Activated CD4-positive, CD25-positive, alpha-beta regulatory T cell treated with anti-CD3 and anti-CD28 coated beads, Interleukin-2, amount 50 U/mL, for 24 hours (primary cell): ENCODE data around the gene CHRNG.

Source experiments
- ATAC-seq, 2 donors: fragments of 150-1000 bp; cut with Tn5 transposase; one replicate each; pipeline ENCODE4 v1.10.0; 2021; ENCODE audit warnings: mild to moderate bottlenecking in 1 of 2, moderate library complexity in 1 of 2

The CHRNG gene

DNA sequence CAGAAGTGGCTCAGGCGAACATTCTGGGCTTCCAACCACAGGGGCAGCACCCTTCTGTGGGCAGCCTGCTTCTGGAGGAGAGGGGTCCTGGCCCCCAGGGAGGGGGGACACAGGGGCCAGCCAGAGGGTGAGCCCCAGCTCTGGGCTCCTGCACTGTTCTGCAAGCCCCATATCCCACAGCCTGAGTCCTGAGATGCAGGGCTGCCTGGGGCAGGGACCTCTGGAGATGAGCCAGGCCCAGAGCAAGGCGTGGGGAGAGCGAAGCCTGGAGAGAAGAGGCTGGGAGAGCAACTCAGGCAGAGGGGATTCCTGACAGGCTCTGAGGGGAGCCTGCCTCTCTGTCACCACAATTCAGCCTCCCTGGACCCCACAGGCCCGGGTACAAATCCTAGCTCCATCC, 32.8 kb upstream of the CHRNG start:
- no peak for ATAC-seq

DNA sequence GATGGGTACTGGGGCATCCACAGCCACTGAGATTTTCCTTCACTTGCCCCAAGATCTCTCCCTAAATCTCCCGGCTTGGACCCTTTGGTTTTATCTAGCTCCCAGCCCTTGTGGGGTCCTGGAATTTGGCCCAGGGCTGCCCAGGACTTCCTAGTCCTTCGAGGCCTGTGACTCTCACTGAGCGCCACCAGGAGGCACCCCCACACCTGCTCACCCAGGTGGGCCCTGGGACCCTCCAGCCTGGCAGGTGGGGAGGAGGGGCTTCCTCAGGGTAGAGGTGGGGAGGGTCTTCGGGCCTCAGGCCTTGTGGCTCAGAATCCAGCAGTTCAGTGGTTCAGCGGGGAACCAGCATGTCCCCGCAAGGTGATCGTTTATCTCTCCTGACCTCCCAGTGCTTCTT, 31.2 kb upstream of the CHRNG start:
- ATAC-seq, result no peak

DNA sequence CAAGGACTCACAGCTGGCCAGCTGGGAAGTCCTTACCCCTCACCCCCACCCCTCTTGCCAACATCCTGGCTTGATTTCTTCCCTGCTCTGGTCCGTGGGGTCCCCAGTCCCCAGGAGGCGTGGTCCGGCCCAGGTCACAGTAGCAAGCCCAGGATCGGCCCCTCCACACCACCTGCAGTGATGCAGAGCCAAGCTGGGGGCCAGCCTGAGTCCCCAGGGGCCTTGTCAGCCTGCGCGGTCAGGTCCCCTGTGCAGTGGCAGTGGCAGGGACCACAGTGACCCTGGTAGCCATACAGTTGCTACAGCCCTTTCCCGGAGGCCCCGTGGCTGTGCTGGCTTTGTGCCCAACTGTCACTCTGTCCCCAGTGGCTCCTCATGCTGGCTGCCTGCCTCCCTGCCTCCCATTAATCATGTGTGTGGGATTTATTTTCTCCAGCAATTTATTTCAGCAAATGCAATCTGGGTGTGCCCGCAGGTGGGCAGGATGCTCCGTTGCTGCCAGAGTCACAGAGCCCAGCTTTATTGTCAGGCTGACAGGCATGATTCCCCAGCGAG, 28.1 kb upstream of the CHRNG start:
- no peak for ATAC-seq

DNA sequence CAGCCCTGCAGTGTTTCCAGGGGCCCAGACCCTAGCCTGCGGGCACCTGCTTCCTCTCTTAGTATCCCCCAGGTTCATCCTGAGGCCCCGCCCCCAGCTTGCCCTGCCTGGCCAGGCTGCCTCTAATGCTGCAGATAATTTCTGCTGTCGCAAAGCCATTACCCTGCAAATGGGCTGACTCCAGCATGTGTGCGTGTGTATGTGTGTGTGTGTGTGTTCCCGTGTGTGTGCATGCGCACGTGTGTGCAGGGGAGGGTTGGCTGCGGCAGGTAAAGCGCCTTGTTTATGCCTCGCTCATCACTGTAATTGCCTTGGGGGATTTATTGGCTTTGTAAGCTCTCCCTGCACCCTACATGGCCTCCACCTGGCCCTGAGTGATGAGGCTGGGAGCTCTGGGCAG, 26.9 kb upstream of the CHRNG start:
- ATAC-seq, result no peak

DNA sequence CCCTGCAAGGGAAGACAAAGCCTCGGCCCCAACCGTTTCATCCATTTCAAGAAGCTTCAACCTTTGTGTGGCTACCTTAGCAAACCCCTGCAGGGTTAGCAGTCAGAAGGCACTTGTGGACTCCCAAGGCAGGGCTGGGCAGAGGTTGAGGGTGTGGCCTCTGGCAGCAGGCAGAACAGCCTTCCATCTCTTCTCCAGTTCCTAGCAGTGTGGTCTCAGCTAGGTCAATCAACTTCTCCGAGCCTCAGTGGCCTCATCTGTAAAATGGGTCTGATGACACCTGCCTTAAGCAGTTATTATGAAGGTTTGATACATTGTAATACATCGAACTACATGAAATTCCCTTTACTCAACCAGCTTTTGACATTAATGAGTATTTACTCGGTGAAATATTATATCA, 26.1 kb upstream of the CHRNG start:
- ATAC-seq, result no peak

DNA sequence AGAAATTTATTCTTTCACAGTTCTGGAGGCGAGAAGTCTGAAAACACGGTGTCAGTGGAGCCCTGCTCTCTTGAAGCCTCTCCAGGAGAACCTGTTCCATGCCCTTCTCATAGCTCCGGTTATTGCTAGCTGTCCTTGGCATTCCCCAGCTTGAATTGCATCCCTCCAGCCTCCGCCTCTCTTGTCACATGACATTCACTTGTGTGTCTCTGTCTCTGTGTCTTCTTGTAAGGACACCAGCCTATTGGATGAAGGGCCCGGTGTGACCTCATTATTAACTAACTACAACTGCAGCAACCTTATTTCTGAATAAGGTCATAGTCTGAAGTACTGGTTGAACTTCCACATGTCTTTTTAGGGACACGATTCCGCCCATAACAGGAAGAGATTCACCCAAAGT, 23.9 kb upstream of the CHRNG start:
- ATAC-seq, result no peak

DNA sequence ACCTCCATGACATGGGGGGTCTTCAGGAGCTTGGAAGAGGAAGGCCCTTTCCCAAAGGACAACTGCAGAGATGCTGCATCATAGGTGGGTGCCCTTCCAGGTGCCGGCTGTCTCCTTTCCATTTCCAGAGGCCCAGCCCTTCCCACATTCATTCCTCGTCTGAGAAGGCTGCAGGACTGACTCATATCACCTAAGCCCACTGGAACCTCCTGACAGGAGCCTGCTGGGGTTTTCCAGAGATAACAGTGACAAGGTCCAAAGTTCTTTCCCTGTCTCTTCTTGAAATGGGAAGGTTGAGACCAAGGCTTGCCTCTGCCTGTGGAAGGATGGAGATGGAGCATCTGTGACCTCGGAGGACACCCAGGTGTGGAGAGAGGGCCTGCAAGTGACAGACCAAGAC, 22.9 kb upstream of the CHRNG start:
- no peak for ATAC-seq

DNA sequence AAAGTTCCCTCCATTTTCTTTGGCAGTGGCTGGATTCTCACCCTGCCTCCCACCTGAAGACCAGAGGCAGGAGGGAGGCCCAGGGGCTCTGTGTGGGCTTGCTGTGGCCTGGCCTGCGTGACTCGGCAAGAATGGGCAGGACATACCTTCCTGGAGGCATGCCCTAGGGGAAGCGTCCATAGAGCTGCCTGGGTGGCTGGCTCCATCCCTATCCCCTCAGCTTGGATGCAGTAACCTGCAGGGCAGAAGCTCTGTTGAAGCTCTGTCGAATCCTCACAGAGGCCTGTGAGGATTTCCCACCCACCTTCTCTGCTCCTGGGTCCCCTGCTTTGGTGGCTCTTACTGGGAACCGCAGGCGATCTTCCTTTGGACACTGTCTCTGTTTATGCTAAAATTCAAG, 20.6 kb upstream of the CHRNG start:
- no peak for ATAC-seq

DNA sequence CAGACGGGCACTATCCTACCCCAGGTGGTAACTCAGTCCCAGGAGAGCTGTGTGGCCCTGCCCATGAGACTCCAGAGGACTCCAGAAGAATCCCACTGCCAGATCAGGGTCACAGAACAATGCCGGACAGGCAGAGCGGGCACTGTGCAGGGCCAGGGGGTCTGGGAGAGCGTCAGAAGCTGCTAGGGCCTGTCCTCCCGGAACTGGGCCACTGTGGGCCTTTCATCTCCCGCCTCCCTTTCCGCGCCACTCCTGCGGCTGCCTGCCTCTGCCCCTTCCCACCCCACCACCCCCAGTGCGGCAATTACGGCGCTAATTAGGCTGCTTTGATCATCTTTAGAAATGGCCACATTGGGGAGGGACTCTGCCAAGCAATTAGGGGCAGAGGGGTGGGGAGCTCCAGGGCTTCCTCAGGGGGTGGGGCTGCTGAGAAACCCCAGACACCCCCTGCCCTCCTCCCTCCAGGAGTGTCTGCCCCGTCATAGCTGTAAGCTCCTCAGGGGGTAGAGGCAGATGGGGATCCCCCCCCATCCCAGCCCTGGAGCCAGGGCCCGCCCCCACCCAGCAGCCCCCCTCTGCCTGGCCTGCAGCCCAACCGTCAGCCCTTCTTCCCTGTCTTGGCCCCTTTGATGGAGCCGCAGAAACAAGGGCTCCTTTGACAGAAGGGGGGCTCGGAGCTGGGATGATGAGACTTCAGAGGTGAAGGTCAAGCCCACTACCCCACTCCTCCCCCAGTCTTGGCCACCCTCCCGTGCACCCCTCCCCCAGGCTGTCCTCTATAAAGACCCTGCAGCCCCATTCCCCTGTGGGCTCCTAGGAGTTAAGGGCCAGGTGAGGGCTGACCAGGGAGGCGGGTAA, 19.7 kb upstream of the CHRNG start, which contains the start of gene PRSS56:
Gene PRSS56, plus strand, starts transcription at position 808 of the 858 bp plus-strand sequence. CDS start 211 bp downstream, outside the sequence.
- no peak for ATAC-seq

DNA sequence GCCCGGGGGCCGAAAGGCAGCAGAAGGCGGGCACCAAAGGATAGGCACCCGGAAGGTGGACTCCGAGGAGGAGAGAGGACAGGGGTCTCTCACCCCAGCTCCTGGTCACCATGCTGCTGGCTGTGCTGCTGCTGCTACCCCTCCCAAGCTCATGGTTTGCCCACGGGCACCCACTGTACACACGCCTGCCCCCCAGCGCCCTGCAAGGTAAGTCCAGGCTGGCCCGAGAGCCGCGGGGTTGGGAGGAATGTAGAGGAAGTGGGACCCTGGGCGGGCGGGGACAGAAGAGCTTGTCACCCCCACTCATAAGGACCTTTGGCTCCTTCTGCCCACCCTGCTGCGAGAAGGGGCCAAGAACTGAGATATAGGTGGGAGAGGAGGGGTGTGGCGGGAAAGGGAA, 19.0 kb upstream of the CHRNG start:
- no peak for ATAC-seq

DNA sequence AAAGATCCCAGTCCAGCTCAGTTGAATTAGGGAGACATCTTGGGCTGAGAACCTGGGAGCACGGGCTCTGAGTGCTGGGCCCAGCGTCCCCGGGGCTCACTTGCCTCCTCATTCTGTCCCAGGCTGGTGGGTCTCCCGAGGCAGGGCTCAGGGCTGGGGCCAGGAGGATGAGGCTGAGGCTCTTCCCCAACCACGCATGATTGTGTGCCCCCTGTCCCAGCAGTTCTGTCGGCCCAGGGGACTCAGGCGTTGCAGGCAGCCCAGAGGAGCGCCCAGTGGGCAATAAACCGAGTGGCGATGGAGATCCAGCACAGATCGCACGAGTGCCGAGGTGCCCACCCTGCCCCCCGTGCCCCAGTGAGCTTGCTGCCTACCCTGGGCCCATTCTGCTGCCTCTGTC, 18.4 kb upstream of the CHRNG start:
- ATAC-seq, result no peak

DNA sequence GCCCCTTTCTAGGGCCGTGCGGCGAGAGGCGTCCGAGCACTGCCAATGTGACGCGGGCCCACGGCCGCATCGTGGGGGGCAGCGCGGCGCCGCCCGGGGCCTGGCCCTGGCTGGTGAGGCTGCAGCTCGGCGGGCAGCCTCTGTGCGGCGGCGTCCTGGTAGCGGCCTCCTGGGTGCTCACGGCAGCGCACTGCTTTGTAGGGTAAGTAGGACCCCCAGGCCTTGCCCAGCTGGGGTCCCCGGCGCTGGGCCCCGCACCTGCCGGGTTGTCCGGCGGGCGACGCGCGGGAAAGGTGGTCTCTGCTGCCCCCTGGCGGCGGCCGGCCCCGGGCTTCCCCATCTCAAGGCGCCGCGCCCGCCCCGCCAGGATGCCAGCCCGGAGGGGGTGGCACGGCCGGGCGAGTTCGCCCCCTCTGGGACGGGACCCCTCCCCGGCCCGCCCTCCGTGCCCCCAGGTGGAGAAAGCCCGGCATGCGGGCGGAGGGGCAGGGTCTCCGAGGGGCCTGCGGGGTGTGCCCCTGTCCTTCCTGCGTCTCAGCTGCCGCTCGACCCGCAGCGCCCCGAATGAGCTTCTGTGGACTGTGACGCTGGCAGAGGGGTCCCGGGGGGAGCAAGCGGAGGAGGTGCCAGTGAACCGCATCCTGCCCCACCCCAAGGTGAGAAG, 17.4 kb upstream of the CHRNG start:
- ATAC-seq, result peak; percentile 66 to 71

DNA sequence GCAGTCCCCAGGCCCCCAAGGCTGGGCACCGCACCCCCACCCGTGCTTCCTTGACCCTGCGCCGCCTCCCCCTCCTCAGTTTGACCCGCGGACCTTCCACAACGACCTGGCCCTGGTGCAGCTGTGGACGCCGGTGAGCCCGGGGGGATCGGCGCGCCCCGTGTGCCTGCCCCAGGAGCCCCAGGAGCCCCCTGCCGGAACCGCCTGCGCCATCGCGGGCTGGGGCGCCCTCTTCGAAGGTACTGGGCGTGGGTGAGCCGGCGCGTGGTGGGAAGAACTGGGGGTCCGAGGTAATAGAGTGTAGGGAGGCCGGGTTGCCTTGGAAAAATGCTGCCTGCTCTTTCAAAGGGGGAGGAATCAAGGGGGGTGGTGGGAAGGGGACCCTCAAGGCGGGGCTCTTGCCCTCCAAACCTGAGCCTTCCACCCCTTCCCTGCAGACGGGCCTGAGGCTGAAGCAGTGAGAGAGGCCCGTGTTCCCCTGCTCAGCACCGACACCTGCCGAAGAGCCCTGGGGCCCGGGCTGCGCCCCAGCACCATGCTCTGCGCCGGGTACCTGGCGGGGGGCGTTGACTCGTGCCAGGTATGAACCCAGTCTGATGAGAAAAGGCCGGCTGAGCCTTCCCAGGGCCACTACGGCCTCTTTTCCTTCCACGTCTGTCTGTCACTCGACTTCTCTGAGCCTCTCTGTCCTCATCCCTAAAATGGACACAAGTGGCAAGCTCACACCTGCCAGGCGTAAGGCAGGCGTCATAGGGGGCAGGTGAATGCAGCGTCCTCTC, 16.7 kb upstream of the CHRNG start:
- ATAC-seq, result no peak

DNA sequence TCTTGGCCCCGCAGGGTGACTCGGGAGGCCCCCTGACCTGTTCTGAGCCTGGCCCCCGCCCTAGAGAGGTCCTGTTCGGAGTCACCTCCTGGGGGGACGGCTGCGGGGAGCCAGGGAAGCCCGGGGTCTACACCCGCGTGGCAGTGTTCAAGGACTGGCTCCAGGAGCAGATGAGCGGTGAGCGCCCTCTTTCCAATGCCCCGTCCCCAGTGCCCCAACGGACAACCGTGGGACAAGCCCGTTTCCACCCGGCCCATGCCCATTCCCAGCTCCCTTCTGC, 16.1 kb upstream of the CHRNG start:
- ATAC-seq, result no peak

DNA sequence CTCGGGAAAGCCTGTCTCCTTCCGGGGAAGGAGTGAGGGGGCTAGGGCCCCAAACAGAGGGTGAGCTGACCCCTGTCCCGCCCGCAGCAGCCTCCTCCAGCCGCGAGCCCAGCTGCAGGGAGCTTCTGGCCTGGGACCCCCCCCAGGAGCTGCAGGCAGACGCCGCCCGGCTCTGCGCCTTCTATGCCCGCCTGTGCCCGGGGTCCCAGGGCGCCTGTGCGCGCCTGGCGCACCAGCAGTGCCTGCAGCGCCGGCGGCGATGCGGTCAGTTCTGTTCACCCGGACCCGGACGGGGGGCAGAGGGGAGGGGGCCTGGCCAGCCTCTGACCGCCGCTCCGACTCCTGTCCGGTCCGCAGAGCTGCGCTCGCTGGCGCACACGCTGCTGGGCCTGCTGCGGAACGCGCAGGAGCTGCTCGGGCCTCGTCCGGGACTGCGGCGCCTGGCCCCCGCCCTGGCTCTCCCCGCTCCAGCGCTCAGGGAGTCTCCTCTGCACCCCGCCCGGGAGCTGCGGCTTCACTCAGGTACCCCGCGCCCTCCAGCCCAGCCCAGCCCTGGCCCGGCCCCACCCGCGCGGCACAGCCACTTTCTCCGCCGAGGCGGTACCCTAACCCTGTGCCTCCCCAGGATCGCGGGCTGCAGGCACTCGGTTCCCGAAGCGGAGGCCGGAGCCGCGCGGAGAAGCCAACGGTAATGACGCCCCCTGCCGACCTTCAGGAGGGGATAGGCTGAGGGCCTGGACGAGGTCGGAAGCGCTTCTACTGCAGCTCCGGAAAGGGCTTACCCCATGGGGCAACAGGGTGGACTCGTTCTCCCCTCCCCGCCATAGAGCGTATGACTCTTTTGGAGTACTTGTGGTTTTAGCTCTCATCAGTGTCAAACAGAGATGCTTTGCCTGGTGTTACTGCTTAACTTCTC, 15.6 kb upstream of the CHRNG start:
- peak in 1 of 2 donors; percentile 24 for ATAC-seq

DNA sequence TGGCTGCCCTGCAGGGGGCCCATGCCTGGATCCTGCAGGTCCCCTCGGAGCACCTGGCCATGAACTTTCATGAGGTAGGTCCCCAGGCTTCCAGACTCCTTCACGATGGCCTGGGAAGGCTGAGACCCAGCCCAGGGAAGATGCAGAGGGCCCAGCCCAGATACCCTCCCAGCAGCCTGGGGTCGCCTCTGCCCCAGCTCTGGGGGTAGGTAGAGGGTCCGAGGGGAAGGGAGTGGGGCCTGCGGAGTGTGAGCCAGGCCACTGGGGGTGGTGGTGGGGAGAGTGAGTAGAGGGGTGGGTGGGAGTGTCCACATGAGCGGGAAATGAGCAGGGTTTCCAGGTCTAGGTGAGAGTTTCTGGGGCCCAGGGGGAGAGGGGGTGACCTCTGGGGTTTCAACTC, 14.7 kb upstream of the CHRNG start:
- no peak for ATAC-seq

DNA sequence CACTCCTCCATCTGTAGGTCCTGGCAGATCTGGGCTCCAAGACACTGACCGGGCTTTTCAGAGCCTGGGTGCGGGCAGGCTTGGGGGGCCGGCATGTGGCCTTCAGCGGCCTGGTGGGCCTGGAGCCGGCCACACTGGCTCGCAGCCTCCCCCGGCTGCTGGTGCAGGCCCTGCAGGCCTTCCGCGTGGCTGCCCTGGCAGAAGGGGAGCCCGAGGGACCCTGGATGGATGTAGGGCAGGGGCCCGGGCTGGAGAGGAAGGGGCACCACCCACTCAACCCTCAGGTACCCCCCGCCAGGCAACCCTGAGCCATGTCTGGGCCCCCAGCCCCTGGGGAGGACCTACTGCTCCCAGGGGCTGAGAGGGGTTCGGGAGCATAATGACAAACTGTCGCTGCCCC, 14.3 kb upstream of the CHRNG start:
- ATAC-seq, result no peak

DNA sequence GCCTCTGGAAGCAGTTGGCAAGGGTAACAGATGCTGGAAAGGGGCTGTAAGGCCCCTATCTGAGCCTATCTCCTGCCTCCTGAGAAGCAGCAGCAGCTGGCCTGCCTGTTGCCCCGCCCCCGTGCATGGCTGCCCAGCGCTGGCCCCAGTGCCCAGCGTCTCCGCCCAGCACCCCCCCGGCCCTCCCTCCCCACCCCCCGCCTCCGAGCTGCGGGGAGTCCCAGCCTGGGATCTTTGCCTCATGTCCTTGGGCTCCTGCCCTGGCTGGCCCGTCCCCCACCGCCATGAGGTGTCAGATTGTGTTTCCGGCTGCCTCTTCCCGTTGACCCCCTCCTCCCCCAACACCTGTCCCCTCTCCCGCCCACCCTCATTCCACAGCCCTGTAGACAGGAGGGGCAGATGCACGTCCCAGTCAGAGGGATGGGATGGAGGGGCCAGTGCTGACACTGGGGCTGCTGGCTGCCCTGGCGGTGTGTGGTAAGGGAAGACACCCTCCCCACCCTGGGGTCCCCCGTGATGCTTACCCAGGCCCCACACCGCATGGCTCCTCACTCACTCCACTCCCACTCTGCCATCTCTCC, 13.6 kb upstream of the CHRNG start, which contains the start of gene CHRND:
Gene CHRND, plus strand, starts transcription at position 370 of the 581 bp plus-strand sequence. Its CDS starts 56 bp downstream, at position 426.
- ATAC-seq, result no peak

DNA sequence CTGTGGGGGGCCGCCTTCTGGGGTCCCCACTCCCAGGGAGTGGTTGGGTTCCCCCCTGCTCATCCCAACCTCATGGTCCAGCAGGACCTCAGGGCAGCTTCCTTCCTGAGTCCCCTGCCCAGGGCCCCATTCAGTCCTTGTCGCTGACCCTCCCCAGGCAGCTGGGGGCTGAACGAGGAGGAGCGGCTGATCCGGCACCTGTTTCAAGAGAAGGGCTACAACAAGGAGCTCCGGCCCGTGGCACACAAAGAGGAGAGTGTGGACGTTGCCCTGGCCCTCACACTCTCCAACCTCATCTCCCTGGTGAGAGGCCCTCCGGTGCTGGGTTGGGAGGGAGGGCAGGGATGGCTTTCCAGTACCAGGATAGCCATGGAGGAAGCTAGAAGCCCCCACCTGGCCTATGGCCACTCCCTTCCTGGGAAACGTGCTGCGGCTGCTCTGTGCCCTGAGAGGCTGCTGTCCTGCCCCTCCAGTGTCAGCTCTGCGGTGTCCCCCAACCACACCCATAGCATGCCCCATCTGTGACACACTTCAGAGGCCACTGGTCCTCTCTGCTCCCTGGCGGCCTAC, 13.0 kb upstream of the CHRNG start:
- ATAC-seq, result no peak

DNA sequence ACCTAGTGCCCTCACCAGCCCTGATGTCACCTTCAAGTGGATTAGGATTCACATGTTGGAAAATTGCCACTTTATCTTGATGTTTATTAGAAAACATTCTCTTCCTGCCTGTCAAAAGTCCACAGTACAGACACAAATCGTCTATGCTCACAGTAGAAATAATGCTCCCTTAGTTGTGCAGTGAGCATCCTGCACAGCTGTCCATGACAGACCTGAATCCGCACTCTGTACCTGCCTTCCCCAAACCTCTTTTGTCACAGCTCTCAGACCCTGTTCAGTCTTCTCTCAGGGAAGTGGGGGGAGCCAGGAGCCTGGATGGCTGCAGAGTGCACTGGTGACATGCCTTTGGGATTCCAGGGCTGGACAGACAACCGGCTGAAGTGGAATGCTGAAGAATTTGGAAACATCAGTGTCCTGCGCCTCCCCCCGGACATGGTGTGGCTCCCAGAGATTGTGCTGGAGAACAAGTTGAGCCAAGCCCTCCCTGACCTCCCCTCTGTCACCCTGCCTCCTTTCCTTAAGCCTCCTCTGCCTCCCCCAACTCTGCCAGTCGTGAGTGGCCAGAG, 11.5 kb upstream of the CHRNG start:
- ATAC-seq, result no peak
